Transverse colon (tissue), 4 donors: ENCODE data around the gene NHLRC4. TPM values are rescaled to one million over a fixed set of nuclear protein-coding genes. Genes with fewer than 3 reads are reported as not detected.

ENCODE experiments used
- DNase-seq: peaks from one replicate; pipeline ENCODE4 v3.0.0-alpha.2; 2019
- H3K27ac ChIP-seq, 4 donors: fragments of 200-600 bp; sonication (generic); 2 replicates each; pipeline ENCODE4 v1.5.1; 2016 to 2018; ENCODE audit warnings: inconsistent platforms in 4 of 4
- H3K27me3 ChIP-seq: fragments of 200-600 bp; sonication (generic); 2 replicates; pipeline ENCODE4 v1.5.1; 2017; ENCODE audit warnings: inconsistent platforms
- H3K36me3 ChIP-seq, 4 donors: fragments of 200-600 bp; sonication (generic); 2 replicates each; pipeline ENCODE4 v1.5.1; 2017 to 2019; ENCODE audit warnings: inconsistent platforms in 4 of 4
- H3K4me1 ChIP-seq, 4 donors: fragments of 200-600 bp; sonication (generic); 2 replicates each; pipeline ENCODE4 v1.5.1; 2017 to 2020; ENCODE audit warnings: inconsistent platforms in 4 of 4
- H3K4me3 ChIP-seq, 4 donors: fragments of 200-600 bp; sonication (generic); 1 replicate in 1 of 4; 2 replicates in 3 of 4; pipeline versions ENCODE4 v1.5.1 to v1.6.1; 2017 to 2019; ENCODE audit warnings: inconsistent platforms in 4 of 4
- H3K9me3 ChIP-seq, 2 donors: fragments of 200-600 bp; sonication (generic); 2 replicates each; pipeline ENCODE4 v1.5.1; 2017 to 2019; ENCODE audit warnings: inconsistent platforms in 2 of 2
- CTCF ChIP-seq, 5 experiments: fragments of 200-600 bp in 3 of 5; fragments of 450-650 bp in 2 of 5; sonication (generic) in 3 of 5; IDR thresholded peaks; 1 replicate in 2 of 5; 2 replicates in 3 of 5; pipeline ENCODE4 v1.5.1; 2016 to 2017; ENCODE audit warnings: antibody characterized with exemption in 5 of 5, inconsistent platforms in 3 of 5, mild to moderate bottlenecking in 2 of 5, moderate library complexity in 1 of 5
- EP300 ChIP-seq: sonication (generic); formaldehyde crosslinking; IDR thresholded peaks from one replicate; pipeline ENCODE4 v1.6.1; 2017; ENCODE audit warnings: antibody characterized with exemption, low read depth
- POLR2A ChIP-seq: fragments of 450-650 bp; IDR thresholded peaks from one replicate; pipeline ENCODE4 v1.6.1; 2016; ENCODE audit warnings: antibody characterized with exemption, mild to moderate bottlenecking, moderate library complexity
- POLR2AphosphoS5 ChIP-seq, 3 donors: sonication (generic); formaldehyde crosslinking; IDR thresholded peaks; one replicate each; pipeline ENCODE4 v1.6.1; 2016; ENCODE audit warnings: antibody characterized with exemption in 3 of 3
- WGBS, 2 donors: methylation state at CpG; one replicate each; pipeline ENCODE4 v1.1.5; 2018; ENCODE audit warnings: low coverage in 1 of 2; 5-methylcytosine and 5-hydroxymethylcytosine counted together
- in situ Hi-C, 4 donors: fragments of 200-750 bp; cut with MboI; loops; one replicate each; pipeline versions ENCODE4 v1.15.0 to v1.15.1; 2017; ENCODE audit warnings: low sequenced_read_pairs in 3 of 4, low pct_ligation_motif_present in 1 of 4, low pct_unique_long_range_greater_than_20kb in 1 of 4
- intact Hi-C: fragments of 100-400 bp; cut with DNase I; formaldehyde crosslinking; loops from one replicate; pipeline ENCODE4 v1.15.1; 2023; ENCODE audit warnings: low total_unique reads
- total RNA-seq, 4 donors: library from RNA; depleted of rRNA; stranded (reverse); fragments of >200 nt; gene quantifications; one replicate each; pipeline ENCODE4 v1.1.0, GENCODE V29; 2016

The NHLRC4 gene
- total RNA-seq, 4 donors from 2014 or later, result 0.55 to 0.75 (median 0.64) TPM; not detected in 1

DNA sequence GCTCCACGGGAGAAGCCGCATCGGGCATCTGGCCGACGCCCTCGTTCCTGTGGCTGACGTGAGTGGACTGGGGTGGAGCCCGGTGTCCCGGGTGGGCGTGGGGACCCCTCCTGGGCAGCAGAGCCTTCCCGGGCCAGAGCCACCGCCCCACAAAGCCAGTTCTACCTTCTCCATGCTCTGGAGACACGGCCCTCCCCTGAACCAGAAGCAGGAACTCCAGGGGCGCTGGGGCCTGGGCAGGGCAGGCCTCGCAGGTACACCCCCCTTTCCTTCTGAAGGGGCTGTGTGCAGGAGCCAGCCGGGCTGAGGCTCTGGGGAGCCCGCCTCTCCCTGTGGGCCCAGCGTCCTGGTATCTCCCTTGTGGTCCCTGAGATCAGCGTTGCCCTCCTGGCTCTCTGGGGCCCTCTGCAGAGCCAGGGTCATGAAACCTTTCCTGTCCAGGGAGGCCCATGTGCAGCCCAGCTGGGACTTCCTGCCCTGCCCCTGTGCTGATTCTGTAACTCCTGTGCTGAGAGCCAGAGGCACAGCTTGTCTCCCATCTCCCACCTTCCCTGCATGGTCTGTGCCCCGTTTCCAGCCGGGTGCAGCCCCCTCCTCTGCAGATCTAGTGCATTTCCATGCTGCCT is 9.5 kb downstream of the NHLRC4 start:
- 80 to 89% methylated on average over 1 to 17 of the region's 21 CpGs for WGBS, 2 donors
- peaks cover 0 to 10% (median 0%) of the 10 kb centered on the region in 4 donors for H3K36me3 ChIP-seq
- no peak for DNase-seq
- H3K27ac ChIP-seq, result no peak overlapping the region
- peaks cover 0 to 6% (median 2%) of the 10 kb centered on the region in 4 donors for H3K4me1 ChIP-seq
- H3K4me3 ChIP-seq, result no peak overlapping the region
- intact Hi-C loops, result loop anchor here (5.0 kb wide), 1 partner anchor 86 kb away; no protein-coding TSS in a partner anchor
- H3K27me3 ChIP-seq, result no peaks in the 10 kb centered on the region
- in situ Hi-C loops, result no loop called here
- no peaks in the 10 kb centered on the region for H3K9me3 ChIP-seq
- TF ChIP-seq POLR2AphosphoS5 (IDR thresholded peaks at IDR 0.05) (no peak), CTCF (IDR thresholded peaks at IDR 0.05) (no peak), EP300 (no peak), POLR2A (no peak)

- intact Hi-C loops, result loop anchor here (5.0 kb wide), 1 partner anchor 85 kb away; no protein-coding TSS in a partner anchor
- peaks cover 0 to 10% (median 0%) of the 10 kb centered on the region in 4 donors for H3K36me3 ChIP-seq
- 67% methylated on average over 8 of the region's 8 CpGs; no CpG with 5 or more reads in 1 of the 2 donors for WGBS, 2 donors
Measured at GRCh38 chr16:576823-577201, 10.0 kb downstream of the NHLRC4 start.

GRCh38 chr16:577796-578195 is 11.0 kb downstream of the NHLRC4 start:
- Histone ChIP-seq H3K4me3 (no peak overlapping the region), H3K4me1 (peaks cover 0 to 6% (median 2%) of the 10 kb centered on the region in 4 donors), H3K27ac (no peak overlapping the region), H3K27me3 (no peaks in the 10 kb centered on the region), H3K9me3 (no peaks in the 10 kb centered on the region), H3K36me3 (peaks cover 0 to 10% (median 0%) of the 10 kb centered on the region in 4 donors)
- no peak for TF ChIP-seq CTCF (IDR thresholded peaks at IDR 0.05)
- no peak for TF ChIP-seq EP300
- no peak for TF ChIP-seq POLR2A
- TF ChIP-seq POLR2AphosphoS5 (IDR thresholded peaks at IDR 0.05), result no peak
- no peak for DNase-seq
- WGBS, 2 donors, result 93% methylated on average over 13 of the region's 13 CpGs; no CpG with 5 or more reads in 1 of the 2 donors
- in situ Hi-C loops (no loop called here), intact Hi-C loops (loop anchor here (5.0 kb wide), 1 partner anchor 85 kb away; no protein-coding TSS in a partner anchor)

More at GRCh38 chr16:576823-577201, 10.0 kb downstream of the NHLRC4 start:
- Histone ChIP-seq H3K9me3 (no peaks in the 10 kb centered on the region), H3K4me1 (peaks cover 0 to 6% (median 2%) of the 10 kb centered on the region in 4 donors), H3K27ac (no peak overlapping the region), H3K4me3 (no peak overlapping the region), H3K27me3 (no peaks in the 10 kb centered on the region)
- in situ Hi-C loops, result no loop called here
- no peak for TF ChIP-seq CTCF (IDR thresholded peaks at IDR 0.05)
- TF ChIP-seq POLR2AphosphoS5 (IDR thresholded peaks at IDR 0.05), result no peak
- no peak for TF ChIP-seq POLR2A
- DNase-seq, result no peak

DNA sequence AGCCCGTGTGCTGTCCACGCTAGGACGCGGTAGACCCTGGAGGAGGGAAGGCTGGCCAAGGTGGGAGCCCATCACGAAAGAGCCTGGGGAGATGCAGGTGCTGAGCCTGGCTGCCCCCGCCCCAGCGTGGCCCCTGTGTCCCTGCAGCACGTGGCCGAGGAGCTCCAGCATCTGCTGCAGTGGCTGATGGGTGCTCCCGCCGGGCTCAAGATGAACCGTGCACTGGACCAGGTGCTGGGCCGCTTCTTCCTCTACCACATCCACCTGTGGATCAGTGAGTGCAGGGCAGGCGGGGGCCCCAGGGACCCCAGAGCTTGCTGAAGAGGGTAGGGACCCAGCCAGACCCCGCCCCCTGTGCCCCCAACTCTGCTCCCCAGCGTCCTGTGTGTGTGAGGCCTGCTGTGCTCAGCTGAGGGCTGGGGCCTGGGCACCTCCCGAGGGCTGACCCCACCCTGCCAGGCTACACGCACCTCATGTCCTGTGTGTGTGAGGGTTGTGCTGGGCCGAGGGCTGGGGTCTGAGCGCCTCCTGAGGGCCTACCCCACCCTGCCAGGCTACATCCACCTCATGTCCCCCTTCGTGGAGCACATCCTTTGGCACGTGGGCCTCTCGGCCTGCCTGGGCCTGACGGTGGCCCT is 11.5 kb downstream of the NHLRC4 start:
- intact Hi-C loops (loop anchor here (5.0 kb wide), 1 partner anchor 84 kb away; no protein-coding TSS in a partner anchor), in situ Hi-C loops (no loop called here)
- WGBS, 2 donors, result 60 to 77% methylated on average over 1 to 14 of the region's 24 CpGs
- Histone ChIP-seq H3K9me3 (no peaks in the 10 kb centered on the region), H3K27me3 (no peaks in the 10 kb centered on the region), H3K36me3 (peaks cover 0 to 10% (median 0%) of the 10 kb centered on the region in 4 donors), H3K4me3 (no peak overlapping the region), H3K4me1 (peaks cover 0 to 6% (median 2%) of the 10 kb centered on the region in 4 donors), H3K27ac (no peak overlapping the region)
- TF ChIP-seq POLR2A (no peak), EP300 (no peak), CTCF (IDR thresholded peaks at IDR 0.05) (no peak), POLR2AphosphoS5 (IDR thresholded peaks at IDR 0.05) (no peak)
- DNase-seq, result no peak
